ENCODE data around the gene FMN1. TPM values are rescaled to one million over a fixed set of nuclear protein-coding genes. Genes with fewer than 3 reads are reported as not detected.

FMN1 gene
- polyA plus RNA-seq, 1 experiment = 3.7 TPM

GRCh38 chr15:32983679-32984078 lies 210.8 kb downstream of the FMN1 start:
- ChIA-PET CTCF (interaction anchor here (0.7 to 1.5 kb wide), 2 partner anchors 10 to 321 kb away, joined by 4 read pairs; no protein-coding TSS in a partner anchor), POLR2A (no interaction called here)
- Histone ChIP-seq H3K4me3 (ENCODE audit: low read depth, low read length) (no peak overlapping the region), H3K27me3 (ENCODE audit: control insufficient read depth, insufficient read depth, low read length) (no peaks in the 10 kb centered on the region), H3K9me3 (ENCODE audit: control insufficient read depth, insufficient read depth, low read length) (no peaks in the 10 kb centered on the region), H3K27ac (ENCODE audit: low read depth, low read length) (no peak overlapping the region)
- TF ChIP-seq, protein P1, sequence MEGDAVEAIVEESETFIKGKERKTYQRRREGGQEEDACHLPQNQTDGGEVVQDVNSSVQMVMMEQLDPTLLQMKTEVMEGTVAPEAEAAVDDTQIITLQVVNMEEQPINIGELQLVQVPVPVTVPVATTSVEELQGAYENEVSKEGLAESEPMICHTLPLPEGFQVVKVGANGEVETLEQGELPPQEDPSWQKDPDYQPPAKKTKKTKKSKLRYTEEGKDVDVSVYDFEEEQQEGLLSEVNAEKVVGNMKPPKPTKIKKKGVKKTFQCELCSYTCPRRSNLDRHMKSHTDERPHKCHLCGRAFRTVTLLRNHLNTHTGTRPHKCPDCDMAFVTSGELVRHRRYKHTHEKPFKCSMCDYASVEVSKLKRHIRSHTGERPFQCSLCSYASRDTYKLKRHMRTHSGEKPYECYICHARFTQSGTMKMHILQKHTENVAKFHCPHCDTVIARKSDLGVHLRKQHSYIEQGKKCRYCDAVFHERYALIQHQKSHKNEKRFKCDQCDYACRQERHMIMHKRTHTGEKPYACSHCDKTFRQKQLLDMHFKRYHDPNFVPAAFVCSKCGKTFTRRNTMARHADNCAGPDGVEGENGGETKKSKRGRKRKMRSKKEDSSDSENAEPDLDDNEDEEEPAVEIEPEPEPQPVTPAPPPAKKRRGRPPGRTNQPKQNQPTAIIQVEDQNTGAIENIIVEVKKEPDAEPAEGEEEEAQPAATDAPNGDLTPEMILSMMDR (IDR thresholded peaks at IDR 0.05; ENCODE audit: low read depth, low read length) = no peak
- DNase-seq (ENCODE audit: low read depth, low spot score) = no peak

- ChIA-PET CTCF (no interaction called here), POLR2A (no interaction called here)
- no peak overlapping the region for H3K27ac ChIP-seq (ENCODE audit: low read depth, low read length)
- no peak overlapping the region for H3K4me3 ChIP-seq (ENCODE audit: low read depth, low read length)
- DNase-seq (ENCODE audit: low read depth, low spot score) = no peak
- TF ChIP-seq, protein P1 (IDR thresholded peaks at IDR 0.05; ENCODE audit: low read depth, low read length) = no peak
- no peaks in the 10 kb centered on the region for H3K9me3 ChIP-seq (ENCODE audit: control insufficient read depth, insufficient read depth, low read length)
- no peaks in the 10 kb centered on the region for H3K27me3 ChIP-seq (ENCODE audit: control insufficient read depth, insufficient read depth, low read length)
Measured at GRCh38 chr15:32982001-32982400, 212.5 kb downstream of the FMN1 start.

- CTCF ChIA-PET = no interaction called here
- no peak for DNase-seq (ENCODE audit: low read depth, low spot score)
- H3K27ac ChIP-seq (ENCODE audit: low read depth, low read length) = no peak overlapping the region
Measured at GRCh38 chr15:32981536-32981935, 213.0 kb downstream of the FMN1 start.

DNA sequence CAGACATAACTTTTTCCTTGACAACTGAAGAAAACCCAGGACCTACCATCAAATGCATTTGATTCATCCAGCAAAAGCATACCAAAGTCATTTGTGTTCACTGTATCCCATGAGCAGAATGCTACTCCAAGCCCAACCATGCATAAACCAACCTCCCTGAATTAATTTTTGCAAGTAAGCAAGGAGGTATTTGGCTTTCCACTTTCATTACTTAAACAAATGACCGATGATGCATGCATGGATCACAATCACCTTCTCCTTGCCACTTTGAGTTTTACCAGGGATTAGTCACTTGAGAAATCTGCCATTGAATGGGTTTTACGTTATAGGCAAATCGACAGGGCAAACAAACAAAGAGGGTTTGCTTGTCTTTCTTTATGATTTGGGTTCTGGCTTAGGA lies 214.8 kb downstream of the FMN1 start:
- ChIA-PET POLR2A (interaction anchor here (0.6 to 1.9 kb wide), 10 partner anchors 20 to 310 kb away, joined by 3 to 7 read pairs (median 4); no protein-coding TSS in a partner anchor), CTCF (interaction anchor here (0.6 to 1.8 kb wide), 5 partner anchors 14 to 330 kb away, joined by 3 to 13 read pairs (median 3); no protein-coding TSS in a partner anchor)
- DNase-seq (ENCODE audit: low read depth, low spot score) = peak; percentile 91
- Histone ChIP-seq H3K4me3 (ENCODE audit: low read depth, low read length) (peak overlapping the region; percentile 15), H3K27me3 (ENCODE audit: control insufficient read depth, insufficient read depth, low read length) (no peaks in the 10 kb centered on the region), H3K27ac (ENCODE audit: low read depth, low read length) (peak overlapping the region; percentile 59), H3K9me3 (ENCODE audit: control insufficient read depth, insufficient read depth, low read length) (no peaks in the 10 kb centered on the region)
- TF ChIP-seq, protein P1 (IDR thresholded peaks at IDR 0.05; ENCODE audit: low read depth, low read length) = no peak

More at GRCh38 chr15:32981536-32981935, 213.0 kb downstream of the FMN1 start:
- TF ChIP-seq, protein P1 (IDR thresholded peaks at IDR 0.05; ENCODE audit: low read depth, low read length) = no peak
- Histone ChIP-seq H3K27me3 (ENCODE audit: control insufficient read depth, insufficient read depth, low read length) (no peaks in the 10 kb centered on the region), H3K4me3 (ENCODE audit: low read depth, low read length) (no peak overlapping the region), H3K9me3 (ENCODE audit: control insufficient read depth, insufficient read depth, low read length) (no peaks in the 10 kb centered on the region)
- POLR2A ChIA-PET = no interaction called here

DNA sequence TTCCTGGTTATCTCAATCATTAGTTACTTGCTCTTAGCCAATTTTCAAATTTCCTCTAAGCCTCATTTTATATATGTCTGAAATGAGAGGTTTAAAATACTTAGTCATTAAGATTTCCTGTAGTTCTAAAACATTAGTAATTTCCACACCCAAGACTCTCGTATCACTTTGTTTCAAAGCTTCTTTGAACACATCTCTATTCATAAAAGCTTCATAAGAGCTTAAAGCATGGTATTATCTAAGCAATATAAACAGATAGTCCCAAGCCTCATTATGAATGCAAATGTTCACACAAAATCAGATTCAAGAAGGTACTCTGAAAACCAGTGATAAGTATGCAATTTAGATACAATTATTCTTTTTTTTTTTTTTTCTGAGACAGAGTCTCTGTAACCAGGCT lies 217.0 kb downstream of the FMN1 start:
- ChIA-PET POLR2A (no interaction called here), CTCF (no interaction called here)
- Histone ChIP-seq H3K4me3 (ENCODE audit: low read depth, low read length) (no peak overlapping the region), H3K9me3 (ENCODE audit: control insufficient read depth, insufficient read depth, low read length) (no peaks in the 10 kb centered on the region), H3K27ac (ENCODE audit: low read depth, low read length) (no peak overlapping the region), H3K27me3 (ENCODE audit: control insufficient read depth, insufficient read depth, low read length) (no peaks in the 10 kb centered on the region)
- no peak for DNase-seq (ENCODE audit: low read depth, low spot score)
- TF ChIP-seq, protein P1 (IDR thresholded peaks at IDR 0.05; ENCODE audit: low read depth, low read length) = no peak

Measured in AG04450 (cell line).